ENCODE measurements around the gene BCAS3.

The BCAS3 gene

GRCh38 chr17:60712675-60713074, 35.0 kb downstream of the BCAS3 start:
- Histone ChIP-seq H2AK5ac (ENCODE audit: low read length, severe bottlenecking) (no peak overlapping the region), H2BK5ac (ENCODE audit: low read depth, low read length, poor library complexity, severe bottlenecking) (no peak overlapping the region), H3K23ac (ENCODE audit: low read length in 2 of 2) (no peak overlapping the region), H3K36me3 (ENCODE audit: control insufficient read depth in 1 of 2, insufficient read depth in 2 of 2, low read depth in 1 of 2, low read length in 2 of 2) (peaks cover 3 to 21% of the 10 kb centered on the region in 2 experiments), H3K79me1 (replicated peaks; ENCODE audit: low read length, poor library complexity, severe bottlenecking) (no peaks in the 10 kb centered on the region), H3K27ac (ENCODE audit: low read length, poor library complexity, severe bottlenecking) (peak overlapping the region; percentile 41), H3K4ac (ENCODE audit: low read depth in 1 of 2, low read length in 2 of 2) (no peak overlapping the region), H3K14ac (ENCODE audit: low read length in 2 of 2) (no peak overlapping the region), H3K9me3 (ENCODE audit: control insufficient read depth, low read length) (no peaks in the 10 kb centered on the region), H2BK12ac (ENCODE audit: low read length in 2 of 2) (no peak overlapping the region), H3K9ac (ENCODE audit: low read length) (no peak overlapping the region), H2BK120ac (ENCODE audit: low read depth, low read length) (no peak overlapping the region), H3K4me2 (ENCODE audit: low read length, poor library complexity, severe bottlenecking) (no peak overlapping the region), H4K8ac (ENCODE audit: low read length) (no peak overlapping the region), H4K91ac (ENCODE audit: low read length) (no peak overlapping the region), H2BK15ac (ENCODE audit: low read depth, poor library complexity, severe bottlenecking) (no peak overlapping the region), H3K27me3 (ENCODE audit: control insufficient read depth in 1 of 2, insufficient read depth in 1 of 2, low read length in 2 of 2) (no peaks in the 10 kb centered on the region), H3K4me1 (ENCODE audit: control insufficient read depth, insufficient read depth, low read depth, low read length) (peaks cover 3% of the 10 kb centered on the region), H2AFZ (ENCODE audit: low read depth, low read length) (no peak overlapping the region), H3K4me3 (ENCODE audit: insufficient read depth in 1 of 2, low read depth in 1 of 2, low read length in 2 of 2) (no peak overlapping the region), H3K18ac (ENCODE audit: low read depth in 1 of 2, low read length in 2 of 2) (no peak overlapping the region)
- WGBS, result 75% methylated on average over 2 of the region's 2 CpGs
- no peak for DNase-seq

GRCh38 chr17:60713608-60714007, 36.0 kb downstream of the BCAS3 start:
- Histone ChIP-seq H3K9ac (ENCODE audit: low read length) (no peak overlapping the region), H3K79me1 (replicated peaks; ENCODE audit: low read length, poor library complexity, severe bottlenecking) (no peaks in the 10 kb centered on the region), H2AK5ac (ENCODE audit: low read length, severe bottlenecking) (no peak overlapping the region), H2BK12ac (ENCODE audit: low read length in 2 of 2) (no peak overlapping the region), H2BK5ac (ENCODE audit: low read depth, low read length, poor library complexity, severe bottlenecking) (no peak overlapping the region), H2AFZ (ENCODE audit: low read depth, low read length) (no peak overlapping the region), H3K4me3 (ENCODE audit: insufficient read depth in 1 of 2, low read depth in 1 of 2, low read length in 2 of 2) (no peak overlapping the region), H3K14ac (ENCODE audit: low read length in 2 of 2) (no peak overlapping the region), H3K4me1 (ENCODE audit: control insufficient read depth, insufficient read depth, low read depth, low read length) (peaks cover 3% of the 10 kb centered on the region), H3K23ac (ENCODE audit: low read length in 2 of 2) (no peak overlapping the region), H3K9me3 (ENCODE audit: control insufficient read depth, low read length) (no peaks in the 10 kb centered on the region), H3K4me2 (ENCODE audit: low read length, poor library complexity, severe bottlenecking) (no peak overlapping the region), H2BK120ac (ENCODE audit: low read depth, low read length) (no peak overlapping the region), H4K91ac (ENCODE audit: low read length) (no peak overlapping the region), H3K27ac (ENCODE audit: low read length, poor library complexity, severe bottlenecking) (no peak overlapping the region), H2BK15ac (ENCODE audit: low read depth, poor library complexity, severe bottlenecking) (no peak overlapping the region), H3K4ac (ENCODE audit: low read depth in 1 of 2, low read length in 2 of 2) (no peak overlapping the region), H3K18ac (ENCODE audit: low read depth in 1 of 2, low read length in 2 of 2) (no peak overlapping the region), H3K27me3 (ENCODE audit: control insufficient read depth in 1 of 2, insufficient read depth in 1 of 2, low read length in 2 of 2) (no peaks in the 10 kb centered on the region), H4K8ac (ENCODE audit: low read length) (no peak overlapping the region), H3K36me3 (ENCODE audit: control insufficient read depth in 1 of 2, insufficient read depth in 2 of 2, low read depth in 1 of 2, low read length in 2 of 2) (peaks cover 3 to 17% of the 10 kb centered on the region in 2 experiments)
- WGBS, result 92% methylated on average over 2 of the region's 2 CpGs
- DNase-seq, result no peak

- H4K8ac ChIP-seq (ENCODE audit: low read length), result no peak overlapping the region
- H3K14ac ChIP-seq (ENCODE audit: low read length in 2 of 2), result no peak overlapping the region
- H2BK15ac ChIP-seq (ENCODE audit: low read depth, poor library complexity, severe bottlenecking), result no peak overlapping the region
- no peaks in the 10 kb centered on the region for H3K27me3 ChIP-seq (ENCODE audit: control insufficient read depth in 1 of 2, insufficient read depth in 1 of 2, low read length in 2 of 2)
- H3K23ac ChIP-seq (ENCODE audit: low read length in 2 of 2), result no peak overlapping the region
- no peak overlapping the region for H3K9ac ChIP-seq (ENCODE audit: low read length)
- H4K91ac ChIP-seq (ENCODE audit: low read length), result no peak overlapping the region
- H3K4ac ChIP-seq (ENCODE audit: low read depth in 1 of 2, low read length in 2 of 2), result no peak overlapping the region
- H3K4me2 ChIP-seq (ENCODE audit: low read length, poor library complexity, severe bottlenecking), result no peak overlapping the region
- no peak overlapping the region for H3K18ac ChIP-seq (ENCODE audit: low read depth in 1 of 2, low read length in 2 of 2)
- H2BK120ac ChIP-seq (ENCODE audit: low read depth, low read length), result no peak overlapping the region
- H2AFZ ChIP-seq (ENCODE audit: low read depth, low read length), result no peak overlapping the region
- no peak overlapping the region for H2AK5ac ChIP-seq (ENCODE audit: low read length, severe bottlenecking)
- DNase-seq, result no peak
- 100% methylated on average over 1 of the region's 1 CpG for WGBS
- H3K27ac ChIP-seq (ENCODE audit: low read length, poor library complexity, severe bottlenecking), result no peak overlapping the region
- H3K4me3 ChIP-seq (ENCODE audit: insufficient read depth in 1 of 2, low read depth in 1 of 2, low read length in 2 of 2), result no peak overlapping the region
- H2BK12ac ChIP-seq (ENCODE audit: low read length in 2 of 2), result no peak overlapping the region
- no peak overlapping the region for H2BK5ac ChIP-seq (ENCODE audit: low read depth, low read length, poor library complexity, severe bottlenecking)
- peaks cover 0 to 3% of the 10 kb centered on the region in 2 experiments for H3K36me3 ChIP-seq (ENCODE audit: control insufficient read depth in 1 of 2, insufficient read depth in 2 of 2, low read depth in 1 of 2, low read length in 2 of 2)
- no peaks in the 10 kb centered on the region for H3K79me1 ChIP-seq (replicated peaks; ENCODE audit: low read length, poor library complexity, severe bottlenecking)
- H3K4me1 ChIP-seq (ENCODE audit: control insufficient read depth, insufficient read depth, low read depth, low read length), result peaks cover 4% of the 10 kb centered on the region
- H3K9me3 ChIP-seq (ENCODE audit: control insufficient read depth, low read length), result no peaks in the 10 kb centered on the region
Observed at GRCh38 chr17:60716766-60717165, 39.1 kb downstream of the BCAS3 start.

GRCh38 chr17:60717814-60718213, 40.2 kb downstream of the BCAS3 start:
- H2BK5ac ChIP-seq (ENCODE audit: low read depth, low read length, poor library complexity, severe bottlenecking), result no peak overlapping the region
- H4K8ac ChIP-seq (ENCODE audit: low read length), result no peak overlapping the region
- H3K4me1 ChIP-seq (ENCODE audit: control insufficient read depth, insufficient read depth, low read depth, low read length), result peaks cover 1% of the 10 kb centered on the region
- no peaks in the 10 kb centered on the region for H3K9me3 ChIP-seq (ENCODE audit: control insufficient read depth, low read length)
- H3K23ac ChIP-seq (ENCODE audit: low read length in 2 of 2), result no peak overlapping the region
- 98% methylated on average over 9 of the region's 9 CpGs for WGBS
- no peak overlapping the region for H2BK12ac ChIP-seq (ENCODE audit: low read length in 2 of 2)
- H4K91ac ChIP-seq (ENCODE audit: low read length), result no peak overlapping the region
- H3K14ac ChIP-seq (ENCODE audit: low read length in 2 of 2), result no peak overlapping the region
- no peak overlapping the region for H3K27ac ChIP-seq (ENCODE audit: low read length, poor library complexity, severe bottlenecking)
- H3K18ac ChIP-seq (ENCODE audit: low read depth in 1 of 2, low read length in 2 of 2), result no peak overlapping the region
- no peak overlapping the region for H3K4me3 ChIP-seq (ENCODE audit: insufficient read depth in 1 of 2, low read depth in 1 of 2, low read length in 2 of 2)
- H3K27me3 ChIP-seq (ENCODE audit: control insufficient read depth in 1 of 2, insufficient read depth in 1 of 2, low read length in 2 of 2), result no peaks in the 10 kb centered on the region
- H3K79me1 ChIP-seq (replicated peaks; ENCODE audit: low read length, poor library complexity, severe bottlenecking), result no peaks in the 10 kb centered on the region
- no peak for DNase-seq
- no peak overlapping the region for H3K9ac ChIP-seq (ENCODE audit: low read length)
- H2BK120ac ChIP-seq (ENCODE audit: low read depth, low read length), result no peak overlapping the region
- no peak overlapping the region for H3K4me2 ChIP-seq (ENCODE audit: low read length, poor library complexity, severe bottlenecking)
- H3K4ac ChIP-seq (ENCODE audit: low read depth in 1 of 2, low read length in 2 of 2), result no peak overlapping the region
- H2BK15ac ChIP-seq (ENCODE audit: low read depth, poor library complexity, severe bottlenecking), result no peak overlapping the region
- no peak overlapping the region for H2AFZ ChIP-seq (ENCODE audit: low read depth, low read length)
- H3K36me3 ChIP-seq (ENCODE audit: control insufficient read depth in 1 of 2, insufficient read depth in 2 of 2, low read depth in 1 of 2, low read length in 2 of 2), result no peaks in the 10 kb centered on the region
- no peak overlapping the region for H2AK5ac ChIP-seq (ENCODE audit: low read length, severe bottlenecking)

Measured in mesenchymal stem cell (in vitro differentiated cells and primary cell).